GM19438 (cell line): Measurements from ENCODE around the gene CD244.
"Not testable (repeated sequence)": the region's sequence is repeated elsewhere in the genome, so short reads cannot be mapped to it uniquely, and the experiment has no call there.

ENCODE experiments used
- ATAC-seq: cut with Tn5 transposase; IDR thresholded peaks from one replicate; pipeline ENCODE4 v1.9.1; 2021; ENCODE audit warnings: low read depth; ENCODE audit not compliant: unreplicated experiment

The CD244 gene, protein sequence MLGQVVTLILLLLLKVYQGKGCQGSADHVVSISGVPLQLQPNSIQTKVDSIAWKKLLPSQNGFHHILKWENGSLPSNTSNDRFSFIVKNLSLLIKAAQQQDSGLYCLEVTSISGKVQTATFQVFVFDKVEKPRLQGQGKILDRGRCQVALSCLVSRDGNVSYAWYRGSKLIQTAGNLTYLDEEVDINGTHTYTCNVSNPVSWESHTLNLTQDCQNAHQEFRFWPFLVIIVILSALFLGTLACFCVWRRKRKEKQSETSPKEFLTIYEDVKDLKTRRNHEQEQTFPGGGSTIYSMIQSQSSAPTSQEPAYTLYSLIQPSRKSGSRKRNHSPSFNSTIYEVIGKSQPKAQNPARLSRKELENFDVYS

GRCh38 chr1:160862203-160863060 is at the start of gene CD244:
Gene CD244, minus strand, starts transcription at chr1:160862887. Its CDS starts 210 bp downstream, at chr1:160862677.
- peak; percentile 64 for ATAC-seq

- no peak for ATAC-seq
Observed at GRCh38 chr1:160911925-160912324, 49.2 kb upstream of the CD244 start.

DNA sequence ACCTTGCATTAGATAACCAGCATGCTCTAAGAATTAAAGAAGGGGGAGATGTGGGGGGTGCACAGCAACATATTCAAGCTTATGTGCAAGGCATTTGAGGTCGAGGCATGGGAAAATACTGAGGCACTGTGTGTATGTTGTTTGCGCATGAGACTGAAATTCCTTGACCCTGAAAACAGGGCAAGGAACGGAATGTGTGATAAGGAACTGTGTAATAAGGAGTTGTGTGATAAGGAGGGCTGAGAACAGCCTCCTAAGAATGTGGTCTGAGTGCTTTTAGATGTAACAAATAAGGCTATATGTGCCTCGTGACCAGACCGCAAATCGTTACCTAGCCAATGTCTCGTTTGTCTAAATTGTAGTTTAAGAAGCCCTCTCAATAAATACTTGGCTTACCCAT is 48.8 kb upstream of the CD244 start:
- ATAC-seq: no peak

GRCh38 chr1:160910170-160910750 is 47.6 kb upstream of the CD244 start:
- no peak for ATAC-seq

DNA sequence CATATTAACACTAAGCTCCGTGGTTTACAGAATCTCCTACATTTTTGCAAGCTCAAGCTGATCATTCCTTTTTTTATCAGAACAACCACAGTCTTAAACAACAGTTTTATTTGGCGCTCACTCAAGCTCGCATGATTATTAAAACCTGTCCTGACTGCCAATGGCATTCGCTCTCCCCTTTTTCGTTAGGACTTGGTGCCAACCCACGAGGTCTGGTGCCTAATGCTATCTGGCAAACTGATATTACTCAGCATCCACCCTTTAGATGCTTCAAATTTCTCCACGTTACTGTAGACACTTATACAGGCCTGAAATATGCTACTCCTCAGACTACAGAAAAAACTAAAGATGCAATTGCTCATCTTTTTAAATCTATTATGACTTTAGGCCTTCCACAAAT is 45.3 kb upstream of the CD244 start:
- no peak for ATAC-seq

- ATAC-seq: no peak
Observed at GRCh38 chr1:160905617-160905989, 42.9 kb upstream of the CD244 start.

DNA sequence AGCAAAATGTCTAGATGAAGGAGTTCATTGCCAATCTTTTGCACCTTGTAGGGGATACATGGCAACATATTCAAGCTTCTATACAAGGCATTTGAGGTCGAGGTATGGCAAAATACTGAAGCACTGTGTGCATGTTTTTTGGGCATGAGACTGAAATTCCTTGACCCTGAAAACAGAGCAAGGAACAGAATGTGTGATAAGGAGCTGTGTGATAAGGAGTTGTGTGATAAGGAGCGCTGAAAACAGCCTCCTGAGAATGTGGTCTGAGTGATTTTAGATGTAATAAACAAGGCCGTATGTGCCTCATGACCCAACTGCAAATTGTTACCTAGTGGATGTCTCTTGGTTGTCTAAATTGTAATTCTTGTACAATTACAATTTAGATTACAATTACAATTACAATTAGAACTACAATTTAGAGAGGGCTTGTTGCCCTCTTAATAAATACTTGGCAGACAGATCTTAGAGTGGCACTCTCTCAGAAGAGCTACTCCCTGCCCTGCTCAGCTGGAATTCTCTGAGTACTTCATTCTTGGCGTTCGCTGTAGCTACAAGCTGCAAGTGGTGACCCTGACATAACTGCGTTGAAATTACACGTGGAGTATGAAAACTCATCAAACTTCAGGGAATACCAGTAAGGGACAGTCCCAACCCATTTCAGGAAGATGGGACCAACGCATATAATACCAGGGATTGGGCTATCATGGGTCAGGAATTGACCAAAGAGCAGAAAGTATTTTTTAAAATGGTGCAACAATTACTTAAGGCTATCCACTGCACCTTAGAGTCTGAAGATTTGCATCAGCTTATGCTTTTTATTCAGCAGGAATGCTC is 42.3 kb upstream of the CD244 start:
- ATAC-seq: no peak

DNA sequence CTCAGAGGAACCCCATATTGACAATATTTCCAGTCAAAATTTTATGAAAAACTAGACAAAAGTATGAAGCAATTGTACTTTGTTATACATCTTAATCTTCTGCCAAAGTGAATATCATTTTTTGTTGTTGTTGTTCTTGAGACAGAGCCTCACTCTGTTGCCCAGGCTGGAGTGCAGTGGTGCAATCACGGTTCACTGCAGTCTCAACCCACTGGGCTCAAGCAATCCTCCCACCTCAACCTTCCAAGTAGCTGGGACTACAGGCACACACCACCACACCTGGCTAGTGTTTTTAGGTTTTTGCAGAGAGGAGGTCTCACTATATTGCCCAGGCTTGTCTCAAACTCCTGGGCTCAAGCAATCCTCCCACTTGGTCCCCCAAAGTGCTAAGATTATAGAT is 39.6 kb upstream of the CD244 start:
- not testable (repeated sequence) for ATAC-seq

DNA sequence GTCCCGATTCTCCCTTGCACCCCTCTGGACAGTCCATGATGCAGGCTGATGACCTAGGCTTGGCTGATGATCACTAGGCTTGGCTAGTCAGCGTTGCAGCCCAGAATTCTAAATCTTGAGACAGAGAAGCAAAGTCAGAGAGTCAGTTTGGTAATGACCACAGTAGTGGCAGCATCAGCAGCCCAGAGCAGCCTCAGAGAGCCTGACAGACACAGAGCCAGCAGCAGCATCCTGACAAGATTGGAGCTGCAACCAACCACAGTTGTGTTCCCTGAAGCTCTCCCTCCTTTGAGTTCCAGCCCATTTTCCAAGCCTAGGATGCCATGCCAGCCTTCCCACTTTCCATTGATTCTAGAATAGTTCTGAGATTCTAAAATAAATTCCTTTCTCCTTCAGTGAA is 39.1 kb upstream of the CD244 start:
- ATAC-seq: no peak

DNA sequence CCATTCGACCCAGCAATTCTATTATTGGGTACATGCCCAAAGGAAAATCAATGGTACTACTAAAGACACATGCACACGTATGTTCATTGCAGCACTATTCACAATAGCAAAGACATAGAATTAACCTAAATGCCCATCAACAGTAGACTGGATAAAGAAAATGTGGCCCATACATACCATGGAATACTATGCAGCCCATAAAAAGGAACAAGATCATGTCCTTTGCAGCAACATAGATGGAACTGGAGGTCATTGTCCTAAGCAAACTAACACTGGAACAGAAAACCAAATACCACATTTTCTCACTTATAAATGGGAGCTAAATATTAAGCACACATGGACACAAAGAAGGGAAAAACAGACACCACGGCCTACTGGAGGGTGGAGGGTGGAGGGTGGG is 38.0 kb upstream of the CD244 start:
- not testable (repeated sequence) for ATAC-seq

DNA sequence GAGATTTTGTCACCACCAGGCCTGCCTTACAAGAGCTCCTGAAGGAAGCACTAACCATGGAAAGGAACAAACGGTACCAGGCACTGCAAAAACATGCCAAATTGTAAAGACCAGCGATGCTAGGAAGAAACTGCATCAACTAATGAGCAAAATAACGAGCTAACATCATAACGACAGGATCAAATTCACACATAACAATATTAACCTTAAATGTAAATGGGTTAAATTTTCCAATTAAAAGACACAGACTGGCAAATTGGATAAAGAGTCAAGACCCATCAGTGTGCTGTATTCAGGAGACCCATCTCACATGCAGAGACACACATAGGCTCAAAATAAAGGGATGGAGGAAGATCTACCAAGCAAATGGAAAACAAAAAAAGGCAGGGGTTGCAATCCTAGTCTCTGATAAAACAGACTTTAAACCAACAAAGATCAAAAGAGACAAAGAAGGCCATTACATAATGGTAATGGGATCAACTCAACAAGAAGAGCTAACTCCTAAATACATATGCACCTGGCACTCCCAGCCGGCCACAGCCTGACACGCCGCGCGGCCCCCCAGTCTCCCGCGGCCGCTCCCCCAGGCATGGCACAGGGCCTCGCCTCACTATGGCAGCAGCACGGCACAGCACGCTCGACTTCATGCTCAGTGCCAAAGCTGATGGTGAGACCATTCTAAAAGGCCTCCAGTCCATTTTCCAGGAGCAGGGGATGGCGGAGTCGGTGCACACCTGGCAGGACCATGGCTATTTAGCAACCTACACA is 31.9 kb upstream of the CD244 start:
- not testable (repeated sequence) for ATAC-seq

DNA sequence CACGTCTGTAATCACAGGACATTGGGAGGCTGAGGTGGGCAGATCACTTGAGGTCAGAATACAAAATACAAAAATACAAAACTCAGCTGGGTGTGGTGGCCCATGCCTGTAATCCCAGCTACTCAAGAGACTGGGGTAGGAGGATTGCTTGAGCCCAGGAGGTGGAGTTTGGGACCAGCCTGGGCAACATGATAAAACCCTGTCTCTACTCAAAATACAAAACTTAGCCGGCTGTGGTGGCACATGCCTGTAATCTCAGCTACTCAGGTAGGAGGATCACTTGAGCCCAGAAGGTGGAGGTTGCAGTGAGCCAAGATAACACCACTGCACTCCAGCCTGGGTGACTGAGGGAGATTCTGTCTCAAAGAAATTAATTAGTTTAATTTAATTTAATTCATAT is 28.8 kb upstream of the CD244 start:
- ATAC-seq: no peak

DNA sequence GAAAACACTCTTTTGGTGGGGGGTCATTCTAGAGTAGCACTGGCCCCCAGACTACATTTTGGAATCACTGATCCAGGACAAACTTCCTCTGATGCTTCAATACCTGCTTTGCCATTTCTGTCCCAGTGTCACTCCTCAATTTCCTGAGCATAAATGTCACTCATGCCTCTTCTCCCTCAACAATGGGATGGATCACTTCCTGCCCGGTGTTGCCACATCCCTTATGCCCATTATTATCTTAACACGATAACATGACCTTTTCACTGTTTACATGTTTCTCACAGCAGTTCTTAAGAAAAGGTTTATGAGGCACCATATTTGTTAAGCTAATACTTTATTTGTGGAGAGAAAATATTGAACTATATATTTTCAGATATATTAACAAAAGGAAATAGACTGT is 26.2 kb upstream of the CD244 start:
- ATAC-seq: no peak

GRCh38 chr1:160887071-160887470 is 24.4 kb upstream of the CD244 start:
- ATAC-seq: no peak

DNA sequence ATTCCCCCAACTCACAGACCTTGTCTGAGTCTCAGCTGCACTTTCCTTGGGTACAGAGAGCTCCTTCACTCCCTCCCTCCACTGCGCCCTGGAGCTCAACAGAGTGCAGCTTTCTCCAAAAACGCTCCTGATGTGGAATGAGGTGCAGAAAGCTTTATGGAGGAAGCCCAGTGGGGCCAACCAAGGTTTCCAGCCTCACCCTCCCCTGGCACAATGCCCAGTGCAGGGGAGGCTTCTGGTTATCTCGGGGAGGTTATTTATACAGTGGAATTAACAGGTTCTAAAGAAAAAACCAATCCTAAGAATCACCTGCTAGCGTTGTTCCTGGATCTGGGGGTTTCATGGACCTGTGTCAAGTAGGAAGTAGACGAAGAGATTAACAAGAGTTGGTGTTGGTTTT is 22.4 kb upstream of the CD244 start, which contains the start of gene ITLN1:
Gene ITLN1 (minus strand): TSS at position 139 of the 400 bp plus-strand sequence. CDS start 303 bp downstream, outside the sequence.
- no peak for ATAC-seq

GRCh38 chr1:160884579-160884978 is 21.9 kb upstream of the CD244 start:
- no peak for ATAC-seq

DNA sequence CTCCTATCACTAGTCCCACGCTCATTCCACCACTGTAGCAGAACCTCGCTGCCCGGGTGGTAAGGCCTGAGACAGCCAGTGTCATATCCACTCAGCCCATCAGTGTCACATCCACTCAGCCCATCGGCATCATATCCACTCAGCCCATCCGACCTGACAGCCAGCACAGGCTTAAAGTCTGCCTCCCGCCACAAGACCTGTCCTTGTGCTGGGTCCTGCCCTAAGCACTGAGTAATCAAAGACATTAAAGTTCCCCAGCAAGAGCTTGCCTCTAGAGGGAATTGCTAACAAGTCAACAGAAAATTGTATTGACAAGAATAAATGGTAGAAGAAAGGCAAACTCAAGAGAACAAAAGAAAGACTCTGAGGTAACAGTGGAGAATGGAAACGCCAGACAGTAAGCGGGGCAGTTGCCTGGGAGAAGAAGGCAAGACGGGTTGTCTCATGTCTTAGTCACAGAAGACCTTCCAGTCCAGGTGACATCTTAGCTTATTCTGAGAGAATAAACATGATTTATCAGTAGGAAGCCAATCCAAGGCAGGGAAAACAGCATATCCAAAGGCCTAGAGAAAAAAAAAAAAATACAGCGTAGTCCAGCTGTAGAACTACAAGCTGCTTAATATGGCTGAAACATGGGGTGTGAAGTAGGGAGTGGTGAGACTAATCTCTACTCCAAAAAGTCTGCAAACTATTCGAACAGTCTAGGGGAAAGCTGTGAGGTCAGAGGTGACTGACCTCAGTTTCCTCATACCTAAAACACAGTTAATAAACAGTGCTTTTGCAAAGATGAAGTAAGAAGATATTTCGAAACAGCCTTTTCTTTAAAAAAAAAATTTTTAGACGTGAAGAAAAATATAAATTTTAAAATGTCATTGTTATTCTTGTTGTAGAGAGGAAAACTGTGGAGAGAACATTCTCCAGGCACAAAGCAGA is 21.2 kb upstream of the CD244 start:
- ATAC-seq: no peak

- ATAC-seq: no peak
Observed at GRCh38 chr1:160882582-160882981, 19.9 kb upstream of the CD244 start.

DNA sequence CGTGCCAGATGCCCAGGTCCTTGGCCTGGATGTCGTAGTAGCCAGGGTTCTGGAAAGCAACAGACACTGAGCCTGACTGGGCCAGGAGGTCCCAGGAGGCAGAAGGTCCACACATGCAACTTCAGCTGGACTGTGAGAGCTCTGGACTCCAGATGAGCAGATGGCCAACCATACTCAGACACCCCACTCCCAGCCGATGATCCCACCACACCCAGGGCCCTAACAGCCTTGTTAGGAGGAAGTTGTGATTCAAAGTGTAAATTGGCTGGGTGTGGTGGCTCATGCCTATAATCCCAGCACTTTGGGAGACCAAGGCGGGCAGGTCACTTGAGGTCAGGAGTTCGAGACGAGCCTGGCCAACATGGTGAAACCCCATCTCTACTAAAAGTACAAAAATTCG is 18.6 kb upstream of the CD244 start:
- not testable (repeated sequence) for ATAC-seq
